Activated CD8-positive, alpha-beta T cell treated with anti-CD3 and anti-CD28 coated beads for 36 hours (primary cell): ENCODE data around the gene TMEM209. TPM values are rescaled to one million over a fixed set of nuclear protein-coding genes. Genes with fewer than 3 reads are reported as not detected.

Experiments
- ATAC-seq: fragments of 200-7000 bp; cut with Tn5 transposase; one replicate; pipeline ENCODE4 v1.10.0; 2021; ENCODE audit warnings: mild to moderate bottlenecking, moderate library complexity
- CTCF ChIA-PET: fragments of 350-600 bp; sonication (Branson Sonifier 250); formaldehyde crosslinking; loops from one replicate; lab custom pipeline; 2021; ENCODE audit warnings: antibody characterized with exemption; lab: Charles Lee
- POLR2A ChIA-PET: fragments of 350-600 bp; sonication (Branson Sonifier 250); formaldehyde crosslinking; loops from one replicate; lab custom pipeline; 2021; ENCODE audit warnings: antibody characterized with exemption; lab: Charles Lee
- DNase-seq: peaks from one replicate; pipeline ENCODE4 v3.0.0-alpha.2; 2020
- H3K27ac Mint-ChIP-seq: one replicate; pipeline ENCODE4 v1.8.0; 2021; ENCODE audit warnings: mild to moderate bottlenecking, mixed read lengths
- H3K27me3 Mint-ChIP-seq: one replicate; pipeline ENCODE4 v1.8.0; 2021; ENCODE audit warnings: mixed read lengths
- H3K36me3 Mint-ChIP-seq: one replicate; pipeline ENCODE4 v1.8.0; 2021; ENCODE audit warnings: low read depth, mixed read lengths
- H3K4me1 Mint-ChIP-seq: one replicate; pipeline ENCODE4 v1.8.0; 2021; ENCODE audit warnings: low read depth, mixed read lengths
- H3K4me3 Mint-ChIP-seq: one replicate; pipeline ENCODE4 v1.8.0; 2021; ENCODE audit warnings: mild to moderate bottlenecking, moderate library complexity, mixed read lengths
- H3K9me3 Mint-ChIP-seq: one replicate; pipeline ENCODE4 v1.8.0; 2021; ENCODE audit warnings: mixed read lengths
- intact Hi-C: fragments of 100-400 bp; cut with micrococcal nuclease; formaldehyde crosslinking; loops from one replicate; pipeline ENCODE4 v1.10.0; 2022
- total RNA-seq, 2 experiments: library from RNA; stranded (reverse); gene quantifications; one replicate each; pipeline ENCODE4 v1.2.3, GENCODE V29; 2021
- TF ChIP-seq, protein P1 (sequence below): fragments of 200-600 bp; IDR thresholded peaks from one replicate; pipeline ENCODE4 v1.8.0; 2022; ENCODE audit warnings: antibody characterized with exemption, mild to moderate bottlenecking

TMEM209 gene
- total RNA-seq, 2 experiments from 2014 or later, result 36.1 to 45.6 TPM

DNA sequence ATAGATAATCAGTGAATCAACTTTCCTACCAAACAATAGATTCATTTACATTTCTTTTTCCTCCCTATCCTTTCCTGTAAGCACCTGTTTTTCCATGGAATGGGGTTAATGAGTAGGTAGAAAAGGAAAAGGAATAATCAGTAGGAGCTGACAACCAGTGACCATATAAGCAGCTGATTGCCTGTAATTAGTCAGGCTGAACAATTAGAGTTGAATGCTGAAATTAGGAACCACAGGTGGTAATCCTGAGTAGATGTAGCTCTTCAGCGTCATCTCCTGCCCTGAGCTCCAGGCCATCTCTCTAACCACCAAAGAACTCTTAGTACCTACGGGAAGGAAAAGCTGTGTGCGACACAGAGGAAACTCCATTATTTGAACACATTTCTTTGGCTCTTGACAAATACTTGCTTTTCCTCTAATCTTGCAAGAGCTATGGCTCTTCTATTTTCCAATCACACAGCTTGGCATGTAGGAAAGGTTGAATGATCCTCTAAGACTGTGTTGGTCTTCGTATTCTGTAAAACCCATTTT is 71.0 kb downstream of the TMEM209 start:
- CTCF ChIA-PET, result interaction anchor here (0.9 to 1.4 kb wide), 2 partner anchors 16 to 71 kb away, joined by 3 read pairs; partner anchors contain the start of gene TMEM209

GRCh38 chr7:130133029-130133782 is 72.0 kb downstream of the TMEM209 start:
- Mint-ChIP-seq H3K4me3 (no peak overlapping the region), H3K4me1 (peaks cover 16% of the 10 kb centered on the region), H3K9me3 (no peaks in the 10 kb centered on the region), H3K27ac (no peak overlapping the region), H3K36me3 (peaks cover 22% of the 10 kb centered on the region), H3K27me3 (no peaks in the 10 kb centered on the region)
- TF ChIP-seq, protein P1, sequence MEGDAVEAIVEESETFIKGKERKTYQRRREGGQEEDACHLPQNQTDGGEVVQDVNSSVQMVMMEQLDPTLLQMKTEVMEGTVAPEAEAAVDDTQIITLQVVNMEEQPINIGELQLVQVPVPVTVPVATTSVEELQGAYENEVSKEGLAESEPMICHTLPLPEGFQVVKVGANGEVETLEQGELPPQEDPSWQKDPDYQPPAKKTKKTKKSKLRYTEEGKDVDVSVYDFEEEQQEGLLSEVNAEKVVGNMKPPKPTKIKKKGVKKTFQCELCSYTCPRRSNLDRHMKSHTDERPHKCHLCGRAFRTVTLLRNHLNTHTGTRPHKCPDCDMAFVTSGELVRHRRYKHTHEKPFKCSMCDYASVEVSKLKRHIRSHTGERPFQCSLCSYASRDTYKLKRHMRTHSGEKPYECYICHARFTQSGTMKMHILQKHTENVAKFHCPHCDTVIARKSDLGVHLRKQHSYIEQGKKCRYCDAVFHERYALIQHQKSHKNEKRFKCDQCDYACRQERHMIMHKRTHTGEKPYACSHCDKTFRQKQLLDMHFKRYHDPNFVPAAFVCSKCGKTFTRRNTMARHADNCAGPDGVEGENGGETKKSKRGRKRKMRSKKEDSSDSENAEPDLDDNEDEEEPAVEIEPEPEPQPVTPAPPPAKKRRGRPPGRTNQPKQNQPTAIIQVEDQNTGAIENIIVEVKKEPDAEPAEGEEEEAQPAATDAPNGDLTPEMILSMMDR, result no peak
- DNase-seq (no peak), ATAC-seq (no peak)
- ChIA-PET CTCF (no interaction called here), POLR2A (no interaction called here)
- intact Hi-C loops, result no loop called here

More for the DNA sequence above, 71.0 kb downstream of the TMEM209 start:
- no peak for DNase-seq
- no peak for ATAC-seq
- TF ChIP-seq, protein P1, result no peak
- POLR2A ChIA-PET, result interaction anchor here (1.1 kb wide), 1 partner anchor 18 kb away, joined by 3 read pairs; no protein-coding TSS in a partner anchor
- intact Hi-C loops, result no loop called here
- Mint-ChIP-seq H3K9me3 (no peaks in the 10 kb centered on the region), H3K27ac (no peak overlapping the region), H3K36me3 (peaks cover 19% of the 10 kb centered on the region), H3K4me1 (peaks cover 16% of the 10 kb centered on the region), H3K27me3 (no peaks in the 10 kb centered on the region), H3K4me3 (no peak overlapping the region)

GRCh38 chr7:130131964-130132875 is 73.0 kb downstream of the TMEM209 start:
- Mint-ChIP-seq H3K4me1 (peaks cover 16% of the 10 kb centered on the region), H3K27me3 (no peaks in the 10 kb centered on the region), H3K9me3 (no peaks in the 10 kb centered on the region), H3K36me3 (peaks cover 22% of the 10 kb centered on the region), H3K4me3 (no peak overlapping the region), H3K27ac (no peak overlapping the region)
- intact Hi-C loops, result no loop called here
- ChIA-PET CTCF (interaction anchor here (1.5 kb wide), 1 partner anchor 11 kb away, joined by 3 read pairs; no protein-coding TSS in a partner anchor), POLR2A (interaction anchor here (1.0 kb wide), 1 partner anchor 73 kb away, joined by 3 read pairs; the partner anchor contains the start of gene TMEM209)
- ATAC-seq (no peak), DNase-seq (no peak)
- TF ChIP-seq, protein P1, result no peak

DNA sequence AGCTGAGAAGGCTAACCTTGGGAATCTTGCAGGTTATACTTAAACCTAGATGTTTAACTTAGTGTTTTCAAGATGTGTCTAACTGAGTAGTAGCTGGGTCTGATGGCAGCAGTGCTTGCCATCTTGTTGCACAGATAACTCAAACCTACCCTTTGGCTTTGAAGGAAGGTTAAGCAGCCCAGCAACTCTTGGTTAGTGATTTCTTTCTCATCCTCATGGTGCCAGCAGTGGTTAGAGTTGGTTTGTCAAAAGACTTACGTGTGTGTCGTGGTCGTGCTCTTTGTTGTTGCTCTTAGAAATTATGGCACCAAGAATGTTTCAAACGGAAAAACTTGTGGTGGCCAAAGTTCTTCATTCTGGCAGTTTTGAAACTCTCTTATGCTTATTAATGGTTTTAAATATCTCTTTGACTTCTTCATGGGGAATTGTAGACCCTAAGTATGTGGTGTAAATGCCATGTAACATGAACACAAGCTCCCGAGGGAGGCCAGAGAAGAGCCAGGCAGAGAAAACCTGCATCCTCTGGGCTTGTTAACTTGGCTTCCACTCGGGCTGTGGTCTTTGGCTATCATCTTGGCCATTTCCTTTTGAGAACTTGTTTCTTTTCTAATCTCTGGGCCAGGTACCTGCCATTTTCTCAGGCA is 73.9 kb downstream of the TMEM209 start:
- TF ChIP-seq, protein P1, result no peak
- Mint-ChIP-seq H3K36me3 (peaks cover 28% of the 10 kb centered on the region), H3K27ac (no peak overlapping the region), H3K4me3 (no peak overlapping the region), H3K9me3 (no peaks in the 10 kb centered on the region), H3K27me3 (no peaks in the 10 kb centered on the region), H3K4me1 (peaks cover 11% of the 10 kb centered on the region)
- DNase-seq, result no peak
- no peak for ATAC-seq
- ChIA-PET CTCF (interaction anchor here (1.5 kb wide), 1 partner anchor 10 kb away, joined by 3 read pairs; no protein-coding TSS in a partner anchor), POLR2A (interaction anchor here (1.0 kb wide), 1 partner anchor 74 kb away, joined by 3 read pairs; the partner anchor contains the start of gene TMEM209)
- intact Hi-C loops, result no loop called here
